ACC112 (cell line): ENCODE measurements around the gene HOXB4.

Experiments used
- H2AFZ ChIP-seq: fragments of 200-600 bp; sonication (generic); one replicate; pipeline ENCODE4 v1.6.0; 2017; ENCODE audit warnings: antibody characterized with exemption, low read length; ENCODE audit not compliant: unreplicated experiment
- H3K27ac ChIP-seq: fragments of 200-600 bp; sonication (generic); 2 replicates; pipeline ENCODE4 v1.5.1; 2014; ENCODE audit warnings: low read depth, mild to moderate bottlenecking, antibody characterized with exemption, low read length, moderate library complexity
- H3K27me3 ChIP-seq: fragments of 200-600 bp; sonication (generic); 2 replicates; pipeline ENCODE4 v1.6.1; 2014; ENCODE audit warnings: mild to moderate bottlenecking, antibody characterized with exemption, low read length, moderate library complexity, mixed read lengths; ENCODE audit not compliant: insufficient read depth
- H3K36me3 ChIP-seq: fragments of 200-600 bp; sonication (generic); 2 replicates; pipeline ENCODE4 v1.6.1; 2016; ENCODE audit warnings: mild to moderate bottlenecking, antibody characterized with exemption, low read length, moderate library complexity, mixed read lengths; ENCODE audit not compliant: insufficient read depth
- H3K4me1 ChIP-seq: fragments of 200-600 bp; sonication (generic); one replicate; pipeline ENCODE4 v1.6.1; 2016; ENCODE audit warnings: low read length, mixed read lengths; ENCODE audit not compliant: insufficient read depth, unreplicated experiment, control insufficient read depth
- H3K4me3 ChIP-seq: fragments of 200-600 bp; sonication (generic); 2 replicates; pipeline ENCODE4 v1.5.1; 2014; ENCODE audit warnings: mild to moderate bottlenecking, low read depth, low read length
- H3K79me2 ChIP-seq: fragments of 200-600 bp; sonication (generic); one replicate; pipeline ENCODE4 v1.6.0; 2016; ENCODE audit warnings: low read length; ENCODE audit not compliant: control insufficient read depth, unreplicated experiment, insufficient read depth

Gene HOXB4

GRCh38 chr17:48559840-48560817 is 18.0 kb downstream of the HOXB4 start:
- peaks cover 96% of the 10 kb centered on the region for H3K27me3 ChIP-seq
- no peak overlapping the region for H3K27ac ChIP-seq
- no peak overlapping the region for H3K4me3 ChIP-seq

GRCh38 chr17:48559122-48559839 is 18.9 kb downstream of the HOXB4 start:
- Histone ChIP-seq H3K4me3 (no peak overlapping the region), H3K27me3 (peaks cover 96% of the 10 kb centered on the region)

More at GRCh38 chr17:48559840-48560817, 18.0 kb downstream of the HOXB4 start:
- H3K4me1 ChIP-seq: no peaks in the 10 kb centered on the region
- no peaks in the 10 kb centered on the region for H3K36me3 ChIP-seq
- H2AFZ ChIP-seq: no peak overlapping the region
- no peaks in the 10 kb centered on the region for H3K79me2 ChIP-seq

GRCh38 chr17:48558831-48559121 is 19.4 kb downstream of the HOXB4 start:
- Histone ChIP-seq H3K4me3 (no peak overlapping the region), H3K27me3 (peaks cover 96% of the 10 kb centered on the region), H2AFZ (no peak overlapping the region), H3K4me1 (no peaks in the 10 kb centered on the region), H3K36me3 (no peaks in the 10 kb centered on the region), H3K27ac (no peak overlapping the region), H3K79me2 (no peaks in the 10 kb centered on the region)

More at GRCh38 chr17:48559122-48559839, 18.9 kb downstream of the HOXB4 start:
- H3K79me2 ChIP-seq: no peaks in the 10 kb centered on the region
- H3K36me3 ChIP-seq: no peaks in the 10 kb centered on the region
- no peaks in the 10 kb centered on the region for H3K4me1 ChIP-seq
- no peak overlapping the region for H3K27ac ChIP-seq
- H2AFZ ChIP-seq: no peak overlapping the region

- no peak overlapping the region for H3K27ac ChIP-seq
- no peak overlapping the region for H2AFZ ChIP-seq
- H3K4me3 ChIP-seq: no peak overlapping the region
- H3K4me1 ChIP-seq: no peaks in the 10 kb centered on the region
- no peaks in the 10 kb centered on the region for H3K36me3 ChIP-seq
- peaks cover 96% of the 10 kb centered on the region for H3K27me3 ChIP-seq
- no peaks in the 10 kb centered on the region for H3K79me2 ChIP-seq
Measured at GRCh38 chr17:48558057-48558830, 19.9 kb downstream of the HOXB4 start.

GRCh38 chr17:48556576-48557401 is 21.4 kb downstream of the HOXB4 start:
- H3K4me3 ChIP-seq: no peak overlapping the region
- H2AFZ ChIP-seq: no peak overlapping the region
- no peaks in the 10 kb centered on the region for H3K4me1 ChIP-seq
- H3K36me3 ChIP-seq: no peaks in the 10 kb centered on the region
- no peaks in the 10 kb centered on the region for H3K79me2 ChIP-seq
- peaks cover 96% of the 10 kb centered on the region for H3K27me3 ChIP-seq
- H3K27ac ChIP-seq: no peak overlapping the region

GRCh38 chr17:48556229-48556575 is 21.9 kb downstream of the HOXB4 start:
- Histone ChIP-seq H3K36me3 (no peaks in the 10 kb centered on the region), H3K4me3 (no peak overlapping the region), H3K27me3 (peaks cover 96% of the 10 kb centered on the region), H3K79me2 (no peaks in the 10 kb centered on the region), H3K4me1 (no peaks in the 10 kb centered on the region), H2AFZ (no peak overlapping the region), H3K27ac (no peak overlapping the region)

- Histone ChIP-seq H3K4me3 (no peak overlapping the region), H3K27me3 (peaks cover 98% of the 10 kb centered on the region), H3K27ac (no peak overlapping the region), H3K79me2 (no peaks in the 10 kb centered on the region), H2AFZ (no peak overlapping the region), H3K36me3 (no peaks in the 10 kb centered on the region), H3K4me1 (no peaks in the 10 kb centered on the region)
Measured at GRCh38 chr17:48555258-48556228, 22.6 kb downstream of the HOXB4 start.

- no peak overlapping the region for H2AFZ ChIP-seq
- H3K79me2 ChIP-seq: no peaks in the 10 kb centered on the region
- H3K4me1 ChIP-seq: no peaks in the 10 kb centered on the region
- no peak overlapping the region for H3K4me3 ChIP-seq
- H3K27me3 ChIP-seq: peaks cover 98% of the 10 kb centered on the region
- no peak overlapping the region for H3K27ac ChIP-seq
- no peaks in the 10 kb centered on the region for H3K36me3 ChIP-seq
Measured at GRCh38 chr17:48554412-48555257, 23.5 kb downstream of the HOXB4 start.

GRCh38 chr17:48553826-48554225 is 24.3 kb downstream of the HOXB4 start:
- H3K27ac ChIP-seq: no peak overlapping the region

More at GRCh38 chr17:48553826-48554225, 24.3 kb downstream of the HOXB4 start:
- Histone ChIP-seq H3K27me3 (peaks cover 98% of the 10 kb centered on the region), H2AFZ (no peak overlapping the region), H3K79me2 (no peaks in the 10 kb centered on the region), H3K4me1 (no peaks in the 10 kb centered on the region), H3K36me3 (no peaks in the 10 kb centered on the region), H3K4me3 (no peak overlapping the region)
